ENCODE measurements around the gene CCDC85B. TPM values are rescaled to one million over a fixed set of nuclear protein-coding genes. Genes with fewer than 3 reads are reported as not detected.

Gene CCDC85B
- total and polyA plus RNA-seq, 2 of the 8 experiments (the other 6 are each of a cell fraction or from before 2014, with no cell fraction given), result 19.8 to 30.8 TPM

GRCh38 chr11:65894034-65894591 lies 3.6 kb downstream of the CCDC85B start:
- no peak overlapping the region for H3K4me2 ChIP-seq (ENCODE audit: insufficient read depth in 1 of 2, low read depth in 2 of 2, low read length in 2 of 2)
- H3K4me1 ChIP-seq (replicated peaks in 1 of 4; ENCODE audit: control insufficient read depth in 3 of 4, insufficient read depth in 4 of 4, low read length in 3 of 4), result peaks cover 0 to 23% (median 10%) of the 10 kb centered on the region in 4 experiments; a peak in 5 of 7 replicates
- FAIRE-seq, result no peak
- WGBS, 2 experiments (ENCODE audit: extremely low coverage in 1 of 2, insufficient coverage in 1 of 2, insufficient read length in 1 of 2, insufficient replicate concordance in 2 of 2, low coverage in 1 of 2, low lambda C conversion rate in 2 of 2, missing lambda C conversion rate in 1 of 2), result 93% methylated on average over 15 of the region's 16 CpGs; no CpG with 5 or more reads in 1 of the 2 experiments
- H2BK120ac ChIP-seq (replicated peaks; ENCODE audit: low read depth, low read length), result no peak overlapping the region
- no peak overlapping the region for H2BK12ac ChIP-seq (ENCODE audit: low read depth, low read length)
- H3K23ac ChIP-seq (ENCODE audit: insufficient read length), result no peak overlapping the region
- H2AK5ac ChIP-seq (ENCODE audit: low read depth, low read length), result no peak overlapping the region
- H2BK5ac ChIP-seq (ENCODE audit: low read depth, low read length), result no peak overlapping the region
- H3K27me3 ChIP-seq (replicated peaks in 1 of 4; ENCODE audit: control insufficient read depth in 3 of 4, extremely low read depth in 1 of 4, insufficient read depth in 3 of 4, low read length in 3 of 4), result peaks cover 4 to 24% (median 19%) of the 10 kb centered on the region in 4 experiments
- POLR2A ChIA-PET (ENCODE audit: partially characterized antibody), result interaction anchor here (0.7 to 39.7 kb wide), 7 partner anchors 9 to 174 kb away, joined by 3 to 1071 read pairs (median 5); partner anchors contain the start of genes C11orf68, CFL1, EFEMP2 and MUS81
- no peaks in the 10 kb centered on the region for H3K79me2 ChIP-seq (ENCODE audit: control insufficient read depth in 1 of 2, insufficient read depth in 2 of 2, low read length in 2 of 2)
- H4K20me1 ChIP-seq (replicated peaks in 1 of 2; ENCODE audit: control insufficient read depth in 1 of 2, insufficient read depth in 2 of 2, low read length in 2 of 2), result peaks cover 0 to 4% of the 10 kb centered on the region in 2 experiments
- no peak overlapping the region for H3K27ac ChIP-seq (ENCODE audit: low read depth, low read length)
- H3K36me3 ChIP-seq (ENCODE audit: control insufficient read depth in 2 of 4, insufficient read depth in 4 of 4, low read length in 3 of 4), result no peaks in the 10 kb centered on the region
- no peak overlapping the region for H3K14ac ChIP-seq (ENCODE audit: insufficient read length)
- CTCF ChIA-PET (ENCODE audit: partially characterized antibody), result interaction anchor here (0.6 to 19.6 kb wide), 13 partner anchors 8 to 958 kb away, joined by 3 to 283 read pairs (median 4); partner anchors contain the start of gene EFEMP2
- H2BK20ac ChIP-seq (ENCODE audit: low read length), result no peak overlapping the region
- H3K18ac ChIP-seq (ENCODE audit: extremely low read depth, low read length), result no peak overlapping the region
- no peak overlapping the region for H4K8ac ChIP-seq (ENCODE audit: extremely low read depth, insufficient read depth, low read length)
- H3K56ac ChIP-seq (replicated peaks; ENCODE audit: insufficient read length, low read depth, low read length), result no peak overlapping the region
- H4K5ac ChIP-seq (ENCODE audit: insufficient read length, low read depth, low read length), result no peak overlapping the region
- no peak overlapping the region for H3K4me3 ChIP-seq (ENCODE audit: extremely low read depth in 1 of 4, insufficient read depth in 2 of 4, low read depth in 3 of 4, low read length in 4 of 4)
- H3K9me3 ChIP-seq (ENCODE audit: insufficient read depth in 2 of 2, low read depth in 1 of 2, low read length in 1 of 2), result no peaks in the 10 kb centered on the region
- no peak overlapping the region for H2BK15ac ChIP-seq (ENCODE audit: low read length)
- H3K79me1 ChIP-seq (ENCODE audit: low read depth, low read length), result no peaks in the 10 kb centered on the region; the same call in 1 of the 2 replicates
- DNase-seq (ENCODE audit: low read depth in 1 of 2, low spot score in 2 of 2), result no peak
- H2AFZ ChIP-seq (ENCODE audit: low read length), result no peak overlapping the region
- no peak overlapping the region for H3K4ac ChIP-seq (replicated peaks; ENCODE audit: insufficient read length, low read depth, low read length)
- no peak overlapping the region for H4K91ac ChIP-seq (replicated peaks; ENCODE audit: insufficient read length, low read length)
- peaks cover 17% of the 10 kb centered on the region for H3K23me2 ChIP-seq (ENCODE audit: low read depth, low read length)
- H3K9ac ChIP-seq (replicated peaks in 1 of 4; ENCODE audit: extremely low read depth in 1 of 4, low read depth in 3 of 4, low read length in 3 of 4), result no peak overlapping the region
- TF ChIP-seq BCL11A (IDR thresholded peaks at IDR 0.05; ENCODE audit: low read depth in 2 of 2, low read length in 2 of 2) (no peak), EZH2 (IDR thresholded peaks at IDR 0.05; ENCODE audit: low read depth, low read length, severe bottlenecking) (no peak), SIN3A (conservative IDR thresholded peaks at IDR 0.05 in 1 of 2, IDR thresholded peaks at IDR 0.05 in 1 of 2; ENCODE audit: low read depth in 1 of 2, low read length in 2 of 2) (no peak), TAF7 (optimal IDR thresholded peaks at IDR 0.05; ENCODE audit: borderline replicate concordance, low read depth, low read length) (no peak), SP2 (IDR thresholded peaks at IDR 0.05; ENCODE audit: low read length) (no peak), TEAD4 (IDR thresholded peaks at IDR 0.05; ENCODE audit: low read depth, low read length) (no peak), CTBP2 (IDR thresholded peaks at IDR 0.05; ENCODE audit: borderline replicate concordance, insufficient read depth, insufficient read length, low read length) (no peak), BRCA1 (IDR thresholded peaks at IDR 0.05; ENCODE audit: low read depth, low read length) (no peak), SAP30 (IDR thresholded peaks at IDR 0.05; ENCODE audit: insufficient read depth, insufficient replicate concordance, low read length) (no peak), NANOG (IDR thresholded peaks at IDR 0.05; ENCODE audit: insufficient read depth, low read depth, low read length, poor library complexity, severe bottlenecking) (no peak), SP4 (IDR thresholded peaks at IDR 0.05; ENCODE audit: low read length) (no peak), POU5F1 (IDR thresholded peaks at IDR 0.05; ENCODE audit: low read depth, low read length) (no peak), BACH1 (IDR thresholded peaks at IDR 0.05; ENCODE audit: low read length) (no peak)

All from H1 (cell line).